Suprapubic skin (tissue), 4 donors: Measurements from ENCODE around the gene NKAIN2.

Experiments used
- CTCF ChIP-seq, 2 donors: fragments of 200-600 bp in 1 of 2; fragments of 450-650 bp in 1 of 2; sonication (generic) in 1 of 2; IDR thresholded peaks; one replicate each; pipeline ENCODE4 v1.5.1; 2016 to 2019; ENCODE audit warnings: antibody characterized with exemption in 2 of 2, mild to moderate bottlenecking in 1 of 2, moderate library complexity in 1 of 2
- POLR2A ChIP-seq, 2 donors: fragments of 450-650 bp; IDR thresholded peaks; one replicate each; pipeline ENCODE4 v1.6.1; 2017; ENCODE audit warnings: antibody characterized with exemption in 2 of 2, mild to moderate bottlenecking in 2 of 2, moderate library complexity in 2 of 2
- POLR2AphosphoS5 ChIP-seq, 3 donors: sonication (generic); formaldehyde crosslinking; IDR thresholded peaks; one replicate each; pipeline ENCODE4 v1.6.1; 2017; ENCODE audit warnings: antibody characterized with exemption in 3 of 3

GRCh38 chr6:124780623-124781022 lies 977.0 kb downstream of the NKAIN2 start:
- TF ChIP-seq CTCF (IDR thresholded peaks at IDR 0.05) (no peak), POLR2AphosphoS5 (IDR thresholded peaks at IDR 0.05) (no peak), POLR2A (IDR thresholded peaks at IDR 0.05) (no peak)
